NCI-H510A (cell line): ENCODE measurements around the gene BRD4.
A peak's percentile ranks its signal among the peaks of the same experiment; 100 is the strongest.

Source experiments
- DNase-seq: peaks from one replicate; lab custom pipeline; 2025; lab: John Stamatoyannopoulos, UW

BRD4 gene

DNA sequence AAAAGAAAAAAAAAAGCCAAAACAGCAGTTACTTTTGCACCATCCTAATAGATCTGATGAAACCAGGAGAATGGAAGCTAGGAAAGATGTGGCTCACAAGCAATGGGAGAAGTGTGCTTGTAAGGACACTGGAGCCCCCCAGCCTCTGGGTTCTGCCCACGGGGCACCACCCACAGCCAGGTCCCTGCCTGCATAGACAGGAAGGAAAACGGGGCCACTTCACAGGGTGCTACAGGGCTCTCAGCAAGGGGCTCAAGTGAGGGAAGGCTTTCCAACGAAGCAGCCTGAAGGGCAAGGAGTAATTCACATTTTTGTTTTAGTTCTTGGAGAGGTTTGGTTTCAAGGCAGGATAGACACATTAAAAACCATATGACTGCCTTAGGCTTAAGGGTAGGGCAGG lies 42.7 kb downstream of the BRD4 start:
- DNase-seq = no peak

DNA sequence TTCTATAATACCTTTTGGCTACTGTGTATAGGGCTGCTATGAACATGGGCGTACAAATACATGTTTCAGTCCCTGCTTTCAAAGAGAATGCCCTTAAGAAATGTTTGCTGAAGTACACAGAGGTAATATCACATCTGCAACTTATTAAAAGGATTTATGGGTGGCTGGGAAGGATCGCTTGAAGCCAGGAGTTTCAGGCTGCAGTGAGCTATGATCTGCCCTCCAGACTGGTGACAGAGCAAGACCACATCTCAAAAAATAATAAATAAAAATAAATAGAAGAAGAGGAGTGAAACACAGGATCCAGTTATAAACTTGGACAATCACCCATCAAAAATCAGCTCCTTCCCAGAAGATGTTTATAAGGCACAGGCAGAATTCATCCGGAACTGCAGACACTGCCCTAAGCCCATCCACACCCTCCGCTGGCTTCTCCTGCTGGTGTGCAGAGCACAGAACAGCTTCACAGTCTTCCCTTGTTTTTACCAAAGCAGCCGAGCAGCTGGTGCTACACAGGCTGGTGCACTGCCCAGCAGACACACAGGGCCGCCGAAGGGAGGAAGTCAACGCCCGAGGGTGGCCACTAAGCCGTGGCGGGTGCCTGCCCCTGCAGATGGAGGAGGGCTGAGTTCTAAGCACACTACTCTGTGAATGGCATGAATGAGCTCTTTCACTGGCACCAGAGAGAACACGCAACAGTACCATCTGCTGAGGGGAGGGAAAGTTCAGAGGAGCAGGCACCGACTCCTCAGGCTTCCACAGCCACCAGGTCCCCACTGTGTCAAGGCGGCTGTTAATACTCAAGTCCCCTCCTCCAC lies 44.0 kb downstream of the BRD4 start:
- DNase-seq = no peak

DNA sequence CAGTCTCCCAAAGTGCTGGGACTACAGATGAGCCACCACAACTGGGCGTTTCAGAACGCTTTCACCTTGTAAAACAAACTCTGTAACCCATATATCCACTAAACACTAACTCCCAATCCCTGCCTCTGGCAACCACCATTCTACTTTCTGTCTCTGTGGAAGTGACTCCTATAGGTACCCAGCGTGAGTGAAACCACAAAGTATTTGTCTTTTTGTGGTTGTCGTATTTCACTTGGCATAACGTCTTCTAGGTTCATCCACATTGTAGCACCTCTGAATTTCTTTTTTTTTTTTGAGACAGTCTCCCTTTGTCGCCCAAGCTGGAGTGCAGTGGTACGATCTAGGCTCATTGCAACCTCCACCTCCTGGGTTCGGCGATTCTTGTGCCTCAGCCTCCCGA lies 44.8 kb downstream of the BRD4 start:
- no peak for DNase-seq

DNA sequence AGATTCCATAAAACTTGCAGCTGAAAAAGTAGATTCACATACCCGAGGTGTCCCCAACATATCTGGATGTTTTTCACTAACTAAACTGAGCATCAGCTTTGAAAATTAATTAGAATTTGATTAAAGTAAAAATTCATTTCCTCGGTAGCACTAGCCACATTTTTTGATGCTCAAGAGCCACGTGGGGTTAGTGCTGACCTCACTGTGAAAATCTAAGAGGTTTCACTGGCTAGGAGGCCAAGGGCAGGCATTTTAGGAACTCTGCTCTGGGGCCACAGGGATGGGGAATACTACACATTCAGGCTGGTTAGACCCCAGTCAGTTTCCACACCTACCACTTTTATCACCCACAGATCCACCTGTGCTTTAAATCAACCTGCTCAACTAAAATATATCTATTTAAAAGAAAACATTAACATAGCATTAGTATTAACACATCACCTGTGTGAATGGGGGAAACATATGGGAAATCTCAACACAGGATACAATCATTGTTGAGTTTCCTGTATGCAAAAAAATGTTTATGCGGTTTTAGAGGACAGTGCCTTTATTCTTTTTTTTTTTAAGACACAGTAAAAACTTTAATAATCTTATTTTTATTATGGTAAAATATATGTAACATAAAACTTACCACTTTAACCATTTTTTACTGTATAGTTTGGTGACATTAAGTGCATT lies 45.5 kb downstream of the BRD4 start:
- DNase-seq = no peak

DNA sequence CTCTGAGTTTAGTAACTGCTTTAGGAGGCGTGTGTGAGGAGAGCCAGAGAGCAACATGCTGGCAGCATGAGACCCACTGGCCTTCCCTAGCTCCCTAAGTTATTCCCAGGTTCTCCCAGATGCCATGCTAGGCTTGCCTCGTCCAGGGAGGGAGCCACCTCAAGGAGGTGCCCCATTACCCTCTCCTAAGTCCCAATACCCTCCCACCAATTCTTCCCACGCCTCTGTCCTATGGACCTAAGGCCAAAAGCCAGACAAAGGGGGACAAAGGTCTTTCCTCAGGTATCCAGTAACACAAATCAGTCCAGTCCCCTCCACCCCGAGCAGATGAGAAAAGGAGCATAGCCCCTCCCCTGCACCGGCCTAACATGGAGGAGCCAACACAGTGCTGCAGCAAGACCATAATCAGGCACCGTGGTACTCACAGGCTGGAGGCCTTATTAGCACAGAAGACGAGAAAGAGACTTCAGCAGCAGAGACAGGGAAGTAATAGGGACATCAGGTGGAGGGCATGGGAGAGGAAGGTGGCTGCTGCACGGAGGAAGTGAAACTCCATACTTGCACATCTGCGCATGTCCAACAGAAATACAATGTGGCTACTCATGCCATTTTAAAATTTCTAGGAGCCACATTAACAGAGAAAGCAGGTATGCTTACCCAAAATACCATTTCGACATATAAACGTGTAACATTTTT lies 46.3 kb downstream of the BRD4 start:
- no peak for DNase-seq

DNA sequence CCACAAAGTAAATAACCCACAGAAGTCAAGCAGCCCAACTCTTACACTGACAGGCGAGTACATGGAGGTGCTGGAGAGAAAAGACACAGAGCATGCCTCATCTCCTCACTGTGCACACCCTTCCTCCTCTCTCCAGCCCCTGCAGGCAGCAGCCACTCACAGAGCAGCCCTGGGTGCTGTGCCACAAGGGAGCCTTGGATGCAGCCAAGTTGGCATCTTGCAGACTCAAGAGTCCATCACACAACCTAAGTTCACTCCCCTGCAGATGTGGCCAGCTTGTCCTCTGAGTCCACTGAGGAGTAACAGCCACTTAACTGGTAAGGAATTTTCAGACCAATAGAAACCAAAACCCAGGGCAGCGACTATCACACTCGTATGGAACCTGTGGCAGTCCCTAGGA lies 47.4 kb downstream of the BRD4 start:
- DNase-seq = no peak

DNA sequence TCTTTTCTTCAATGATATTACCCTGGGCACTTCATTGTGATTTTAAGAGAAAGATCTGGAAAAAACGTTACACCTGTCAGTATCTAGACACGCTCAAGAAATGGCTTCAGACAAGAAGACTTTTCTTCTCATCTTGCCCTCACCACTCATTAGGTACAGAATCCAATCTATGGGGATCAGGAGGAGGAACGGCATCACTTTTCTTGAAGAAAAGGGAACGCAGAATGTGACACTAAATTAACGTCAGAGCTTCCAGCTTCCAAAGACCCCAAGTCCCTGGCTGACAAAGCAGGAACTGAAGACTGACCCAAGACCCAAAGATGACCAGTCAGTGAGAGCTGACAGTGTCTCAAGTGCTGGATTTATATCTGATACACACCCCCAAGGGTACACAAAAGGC lies 48.2 kb downstream of the BRD4 start:
- DNase-seq = no peak

DNA sequence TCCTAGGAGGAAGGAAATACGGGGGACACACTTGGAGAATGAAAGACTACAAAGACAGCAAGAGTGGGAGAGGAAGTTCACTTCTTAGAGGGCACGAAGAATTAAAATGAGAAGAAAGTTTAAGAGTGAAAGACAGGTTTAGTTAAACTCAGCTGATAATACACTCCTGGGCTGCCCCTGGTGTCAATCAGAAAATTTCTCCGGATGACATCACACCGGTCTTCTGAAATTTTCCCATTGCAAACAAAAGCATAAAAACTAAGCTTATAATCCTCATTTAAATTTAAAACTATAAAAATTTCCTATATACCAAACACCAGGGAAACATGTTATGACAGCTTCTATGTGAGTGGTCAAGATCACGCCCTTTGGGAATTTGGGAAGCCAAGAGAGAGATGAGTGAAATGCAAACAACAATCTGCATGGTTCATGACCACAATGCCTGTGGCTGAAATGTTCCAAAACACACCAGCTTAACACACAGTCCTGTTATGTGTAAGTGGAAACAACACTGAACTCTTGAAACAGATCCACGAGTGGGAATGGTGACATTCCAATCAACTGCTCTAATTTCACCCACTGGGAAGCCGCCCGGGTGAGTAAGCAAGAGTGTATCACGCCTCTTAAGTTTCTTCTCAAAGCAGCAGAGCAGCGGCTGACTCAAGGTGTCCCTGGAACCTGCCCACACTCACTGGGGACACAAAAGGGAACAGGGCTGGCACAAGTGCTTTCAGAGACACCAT lies 49.0 kb downstream of the BRD4 start:
- no peak for DNase-seq

DNA sequence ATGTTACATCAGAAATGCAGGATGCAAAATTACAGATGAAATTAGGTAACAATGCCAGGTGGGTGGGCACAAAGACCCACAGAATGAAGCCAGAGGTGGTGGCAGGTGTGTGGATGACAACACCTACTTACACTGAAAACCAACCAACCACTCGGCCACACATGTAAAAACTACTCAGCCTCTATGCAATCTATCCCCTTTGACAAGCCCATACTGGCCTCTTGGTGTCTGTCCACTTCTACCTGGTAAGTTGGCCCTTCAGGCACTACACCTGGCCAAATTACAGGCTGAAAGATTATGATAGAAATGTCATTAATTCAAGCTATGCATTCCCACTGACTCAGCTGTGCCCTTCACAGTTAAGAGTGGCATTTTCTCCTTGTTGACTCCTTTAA lies 50.0 kb downstream of the BRD4 start:
- no peak for DNase-seq

DNA sequence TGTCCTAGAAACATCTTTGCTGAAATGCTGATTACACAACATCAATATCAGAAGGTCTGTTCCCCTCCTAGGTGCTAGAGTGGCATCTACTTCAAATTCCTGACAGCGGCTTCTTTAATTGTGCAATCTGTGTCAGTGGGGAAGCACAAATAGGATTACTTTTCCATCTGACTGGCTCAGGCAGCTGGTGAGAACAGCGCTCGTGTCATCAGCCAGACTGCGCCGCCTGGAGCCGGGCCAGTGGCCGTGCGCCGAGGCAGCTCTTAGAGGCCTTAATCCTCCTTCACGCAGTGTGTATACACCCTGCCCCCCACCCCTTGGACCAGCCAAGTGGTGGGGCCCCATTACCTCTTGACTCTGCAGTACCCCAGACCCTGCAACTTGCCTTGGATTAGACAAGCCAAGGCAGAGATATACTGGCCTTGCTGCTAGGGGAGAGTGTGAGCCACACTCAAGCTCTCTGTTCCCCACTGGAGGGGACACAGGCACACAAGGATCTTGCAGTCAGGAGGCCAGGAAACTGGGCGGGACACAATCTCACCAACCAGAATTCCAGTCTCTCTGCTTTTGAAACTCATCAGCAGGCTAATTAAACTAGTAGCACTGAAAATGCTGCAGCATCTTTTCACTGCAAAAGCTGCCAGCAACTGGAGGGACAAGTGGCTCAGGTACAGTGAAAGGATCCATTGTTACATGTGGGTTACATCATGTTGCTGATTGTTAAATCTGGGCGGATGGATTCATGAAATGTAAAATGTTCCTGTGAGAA lies 51.2 kb downstream of the BRD4 start:
- DNase-seq = peak; percentile 55

DNA sequence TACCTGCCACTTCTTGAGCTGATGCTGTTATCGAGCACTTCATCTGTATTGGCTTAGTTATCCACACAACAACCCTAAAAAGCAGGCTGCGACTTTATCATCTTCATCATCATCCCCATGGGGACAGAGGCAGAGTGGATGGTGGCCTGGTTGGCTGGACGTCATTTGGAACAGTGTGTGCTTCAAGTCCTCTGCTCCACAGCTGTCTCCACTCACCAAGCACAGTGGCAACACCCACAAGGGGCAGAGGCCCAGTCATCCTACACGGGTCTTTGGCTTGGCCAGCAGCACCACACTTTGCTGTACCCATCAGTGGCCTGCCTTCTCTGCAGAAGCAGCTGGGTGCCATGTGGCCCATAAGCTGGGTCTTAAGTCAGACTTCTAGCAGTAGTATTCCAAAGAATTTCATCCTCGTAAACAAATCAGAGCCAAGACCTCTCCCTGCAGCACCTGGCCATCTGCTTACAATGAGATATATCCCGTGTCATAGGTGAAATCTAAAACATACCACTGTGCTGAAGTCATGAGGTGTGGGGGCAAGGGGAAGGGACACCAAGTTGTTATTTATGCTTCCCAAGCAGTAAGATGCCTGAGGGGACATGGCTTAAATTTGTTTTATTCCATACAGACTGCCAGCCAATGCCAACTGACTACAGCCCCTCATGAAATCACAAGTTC lies 52.2 kb downstream of the BRD4 start:
- DNase-seq = no peak

DNA sequence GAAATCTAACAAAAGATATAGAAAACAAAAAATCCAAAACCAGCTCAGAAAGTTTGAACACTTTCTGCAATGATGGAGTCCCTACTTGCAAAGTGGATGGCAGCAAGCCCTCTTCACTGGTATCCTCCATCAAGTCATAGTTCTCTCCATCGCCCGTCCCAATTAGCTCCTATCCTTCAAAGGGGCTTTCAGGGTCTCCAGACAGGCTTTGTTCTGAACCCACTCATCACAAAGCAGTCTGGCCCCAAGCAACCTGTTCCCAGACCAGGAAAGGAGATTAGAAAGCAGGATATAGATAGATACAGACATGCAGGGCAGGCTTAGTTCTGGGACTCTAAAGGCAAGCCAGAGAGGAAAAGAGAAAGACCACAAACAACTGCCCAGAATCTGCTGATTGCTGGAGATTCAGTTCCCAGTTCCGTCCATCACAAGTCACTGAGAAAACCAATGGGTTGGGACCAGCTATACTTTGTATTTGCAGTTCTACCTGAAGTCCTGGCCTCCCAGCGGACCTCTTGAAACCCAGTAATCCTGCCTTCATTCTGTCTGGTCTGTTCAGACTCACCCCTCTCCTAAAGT lies 52.9 kb downstream of the BRD4 start:
- no peak for DNase-seq

DNA sequence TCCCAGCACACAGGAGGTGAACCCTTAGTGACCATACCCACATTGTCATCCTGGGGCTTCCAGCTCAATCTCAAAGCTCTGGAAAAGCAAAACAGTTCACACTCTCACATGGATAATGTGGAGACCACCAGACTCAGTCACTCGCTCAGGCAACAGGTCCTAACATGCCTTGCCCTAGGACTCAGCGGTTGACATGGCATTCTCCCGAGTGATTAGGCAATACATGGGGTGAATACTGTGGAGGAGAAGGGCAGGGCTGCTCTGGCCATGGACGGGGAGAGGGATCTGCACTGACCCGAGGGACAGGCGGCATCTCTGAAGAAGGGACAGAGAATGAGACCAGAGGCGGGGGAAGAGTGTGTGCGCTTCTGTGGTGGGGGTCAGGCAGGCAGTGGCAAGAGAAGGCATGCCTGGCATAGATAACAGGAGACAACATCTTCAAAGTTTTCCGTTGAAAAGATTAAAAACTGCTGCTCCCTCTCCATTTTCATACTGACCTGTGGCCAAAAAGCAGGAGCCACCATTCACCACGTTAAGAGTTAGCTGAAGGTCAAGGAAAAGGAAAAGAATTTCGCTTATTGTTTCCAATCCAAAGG lies 55.6 kb downstream of the BRD4 start:
- DNase-seq = no peak

DNA sequence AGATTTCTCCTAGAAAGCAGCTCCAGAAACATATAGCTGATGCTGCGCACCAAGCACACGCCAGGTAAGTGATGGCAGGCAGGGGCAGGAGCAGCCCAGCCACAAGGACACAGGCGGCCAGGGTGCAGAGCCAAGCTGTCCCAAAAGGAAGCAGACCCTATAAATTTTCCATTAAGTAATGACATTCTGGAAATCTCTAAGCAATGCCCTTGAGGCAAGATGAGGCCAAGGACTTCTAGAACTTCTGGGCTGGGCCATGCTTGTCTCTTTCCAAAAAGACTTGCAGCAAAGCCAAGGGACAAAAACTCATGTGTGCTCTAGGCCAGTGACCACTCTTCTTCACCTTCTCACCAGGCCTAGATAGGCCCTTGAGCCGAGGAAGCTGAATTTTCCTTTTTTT lies 57.9 kb downstream of the BRD4 start:
- no peak for DNase-seq

DNA sequence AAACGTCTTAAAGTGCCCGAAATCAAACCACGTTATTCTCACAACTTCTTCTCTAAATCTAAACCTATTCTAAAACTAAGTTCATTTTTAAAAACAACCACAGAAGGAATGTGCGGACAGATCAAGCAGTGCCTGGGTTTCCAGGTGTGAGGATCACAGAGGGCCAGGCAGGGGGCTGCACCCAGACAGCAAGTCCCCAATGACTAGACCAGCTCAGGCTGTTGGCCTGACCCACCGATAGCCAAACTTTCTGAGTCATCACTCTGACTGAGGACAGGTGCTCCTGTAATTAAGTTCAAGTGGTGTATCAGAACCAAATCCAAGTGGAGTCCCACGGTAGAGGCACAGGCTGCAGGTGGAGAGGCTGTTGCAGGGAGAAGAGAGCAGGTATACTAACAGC lies 62.5 kb downstream of the BRD4 start:
- DNase-seq = no peak

DNA sequence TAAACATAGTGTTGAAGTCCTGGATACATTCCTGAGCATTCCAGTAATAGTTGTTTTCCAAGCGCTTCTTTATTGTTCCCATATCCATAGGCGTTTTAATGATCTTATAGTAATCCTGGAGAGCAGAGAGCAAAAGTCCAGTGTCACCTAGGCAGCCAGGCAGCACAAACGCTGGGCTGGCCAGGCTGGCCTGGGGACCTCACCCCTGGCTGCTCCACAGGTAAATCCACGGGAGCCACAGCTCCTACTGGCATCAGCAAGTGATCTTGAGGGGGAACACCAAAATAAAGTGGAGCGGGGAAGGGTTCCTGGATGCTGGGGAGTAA lies 63.4 kb downstream of the BRD4 start:
- DNase-seq = no peak

DNA sequence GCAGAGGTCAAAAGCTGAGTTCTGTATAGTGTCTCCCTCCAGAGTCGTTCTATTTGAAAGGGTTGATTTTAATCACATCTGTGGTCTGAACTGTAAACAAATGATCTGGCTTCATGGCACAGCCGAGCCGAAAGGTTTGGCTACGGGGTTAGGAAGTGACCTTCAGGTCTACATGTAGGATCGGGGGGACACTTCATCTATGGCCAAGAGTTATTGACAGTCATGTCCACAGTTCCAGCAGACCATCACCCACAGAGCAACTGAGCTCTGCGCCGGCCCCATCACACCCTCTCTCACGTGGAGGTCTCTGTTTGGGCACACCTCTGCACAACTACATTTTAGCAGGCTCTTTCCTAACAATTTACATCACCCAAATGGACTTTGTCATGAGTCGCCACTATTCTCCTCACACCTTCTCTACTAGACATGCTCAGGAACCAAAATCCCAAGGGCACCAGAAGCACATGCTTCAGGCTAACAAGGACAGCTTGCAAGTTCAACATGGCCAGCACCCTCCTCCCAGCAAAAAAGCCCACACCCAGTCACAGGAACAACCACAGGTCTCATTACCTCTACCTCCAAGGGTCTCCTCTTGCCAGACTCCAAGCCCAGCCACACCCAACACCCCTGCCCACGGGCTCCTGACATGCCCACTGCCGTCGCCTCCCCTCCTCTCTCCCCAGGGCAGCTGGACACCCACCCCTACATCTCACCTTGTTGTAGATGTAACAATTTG lies 64.0 kb downstream of the BRD4 start:
- DNase-seq = no peak

DNA sequence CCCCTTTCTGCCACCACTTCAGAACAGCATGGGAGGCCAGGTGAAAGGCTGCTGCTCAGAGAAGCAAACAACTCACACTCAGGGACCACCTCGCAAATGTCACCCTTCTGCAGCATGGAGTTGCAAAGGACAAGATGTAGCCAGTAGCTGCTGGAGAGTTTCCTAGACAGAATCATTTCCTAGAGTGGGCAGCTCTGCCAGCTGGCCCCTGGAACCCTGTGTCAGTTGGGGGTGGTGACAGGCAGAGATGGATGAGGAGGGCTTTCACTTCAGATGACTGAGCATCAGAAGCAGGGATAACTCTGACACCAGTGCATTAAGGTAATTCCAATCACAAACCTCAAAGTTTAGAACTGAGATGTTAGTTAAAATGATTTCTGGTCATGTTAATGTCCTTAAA lies 65.7 kb downstream of the BRD4 start:
- no peak for DNase-seq

DNA sequence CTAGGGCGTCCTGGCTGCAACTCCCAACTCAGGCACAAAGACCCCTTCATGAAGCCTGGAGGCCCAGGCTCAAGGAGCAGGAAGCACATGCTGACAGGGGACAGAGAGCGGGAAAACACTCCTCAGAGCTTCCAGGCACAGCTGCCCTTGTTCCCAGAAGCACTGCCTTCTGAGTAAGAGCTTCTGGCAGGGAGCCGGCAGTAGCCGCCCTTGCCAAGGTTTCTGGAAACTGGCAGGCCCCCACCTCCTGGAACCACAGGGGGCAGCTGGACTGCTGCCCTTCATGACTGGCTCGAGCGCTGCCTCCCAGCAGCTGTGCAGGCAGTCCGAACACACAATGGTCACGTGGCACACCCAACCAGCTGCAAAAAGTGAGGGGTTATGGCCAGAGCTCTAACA lies 66.5 kb downstream of the BRD4 start:
- DNase-seq = no peak
